GM23338 (cell line): ENCODE results near the gene CRTC3.

ENCODE experiments used
- ETS1 ChIP-seq: IDR thresholded peaks from 2 replicates; pipeline ENCODE4 v1.6.1; 2016; ENCODE audit warnings: antibody characterized with exemption
- EZH2 ChIP-seq: fragments of 200-600 bp; sonication (generic); IDR thresholded peaks from one replicate; pipeline ENCODE4 v1.8.0; 2017; ENCODE audit warnings: antibody characterized with exemption, mild to moderate bottlenecking, low read depth; ENCODE audit not compliant: unreplicated experiment
- JUNB ChIP-seq: IDR thresholded peaks from one replicate; pipeline ENCODE4 v1.6.1; 2016; ENCODE audit warnings: antibody characterized with exemption; ENCODE audit not compliant: unreplicated experiment
- POLR2AphosphoS5 ChIP-seq: IDR thresholded peaks from 2 replicates; pipeline ENCODE4 v1.6.1; 2016; ENCODE audit warnings: antibody characterized with exemption, low read depth
- REST ChIP-seq: IDR thresholded peaks from one replicate; pipeline ENCODE4 v1.6.1; 2018; ENCODE audit warnings: antibody characterized with exemption; ENCODE audit not compliant: unreplicated experiment
- ZNF331 ChIP-seq: fragments of 250-450 bp; sonication (Bioruptor Pico); IDR thresholded peaks from 2 replicates; pipeline ENCODE4 v1.5.0; 2020; ENCODE audit warnings: low read depth, mild to moderate bottlenecking, moderate library complexity
- TF ChIP-seq, protein P1 (sequence below), 2 experiments: fragments of 200-600 bp in 1 of 2; sonication (generic) in 1 of 2; conservative IDR thresholded peaks; 2 replicates each; pipeline versions ENCODE4 v1.5.1 to v1.6.1; 2016 to 2017; ENCODE audit warnings: antibody characterized with exemption in 2 of 2, low read depth in 2 of 2, mild to moderate bottlenecking in 2 of 2, moderate library complexity in 1 of 2

DNA sequence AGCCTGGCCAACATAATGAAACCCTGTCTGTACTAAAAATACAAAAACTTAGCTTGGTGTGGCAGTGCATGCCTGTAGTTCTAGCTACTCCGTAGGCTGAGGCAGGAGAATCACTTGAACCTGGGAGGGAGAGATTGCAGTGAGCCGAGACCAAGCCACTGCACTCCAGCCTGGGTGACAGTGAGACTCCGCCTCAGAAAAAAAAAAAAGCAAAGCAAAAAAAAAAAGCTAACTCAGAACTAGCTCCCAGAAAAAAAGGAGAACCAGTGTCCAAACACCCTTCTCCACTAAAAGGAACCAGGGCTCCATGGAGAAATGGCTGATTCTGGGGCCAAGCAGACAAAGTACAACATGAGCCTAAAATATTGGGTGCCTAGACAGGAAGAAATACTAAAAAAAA lies 16.7 kb upstream of the CRTC3 start:
- no peak for TF ChIP-seq REST
- TF ChIP-seq, protein P1, sequence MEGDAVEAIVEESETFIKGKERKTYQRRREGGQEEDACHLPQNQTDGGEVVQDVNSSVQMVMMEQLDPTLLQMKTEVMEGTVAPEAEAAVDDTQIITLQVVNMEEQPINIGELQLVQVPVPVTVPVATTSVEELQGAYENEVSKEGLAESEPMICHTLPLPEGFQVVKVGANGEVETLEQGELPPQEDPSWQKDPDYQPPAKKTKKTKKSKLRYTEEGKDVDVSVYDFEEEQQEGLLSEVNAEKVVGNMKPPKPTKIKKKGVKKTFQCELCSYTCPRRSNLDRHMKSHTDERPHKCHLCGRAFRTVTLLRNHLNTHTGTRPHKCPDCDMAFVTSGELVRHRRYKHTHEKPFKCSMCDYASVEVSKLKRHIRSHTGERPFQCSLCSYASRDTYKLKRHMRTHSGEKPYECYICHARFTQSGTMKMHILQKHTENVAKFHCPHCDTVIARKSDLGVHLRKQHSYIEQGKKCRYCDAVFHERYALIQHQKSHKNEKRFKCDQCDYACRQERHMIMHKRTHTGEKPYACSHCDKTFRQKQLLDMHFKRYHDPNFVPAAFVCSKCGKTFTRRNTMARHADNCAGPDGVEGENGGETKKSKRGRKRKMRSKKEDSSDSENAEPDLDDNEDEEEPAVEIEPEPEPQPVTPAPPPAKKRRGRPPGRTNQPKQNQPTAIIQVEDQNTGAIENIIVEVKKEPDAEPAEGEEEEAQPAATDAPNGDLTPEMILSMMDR (conservative IDR thresholded peaks at IDR 0.05; ENCODE audit: low read depth in 2 of 2) = no peak
- no peak for TF ChIP-seq EZH2
- TF ChIP-seq POLR2AphosphoS5 = no peak
- TF ChIP-seq ZNF331 (CRISPR knock-in tag) = no peak
- no peak for TF ChIP-seq JUNB
- no peak for TF ChIP-seq ETS1
